Sciatic nerve (tissue), 2 donors: ENCODE measurements around the gene VAV1. TPM values are rescaled to one million over a fixed set of nuclear protein-coding genes. Genes with fewer than 3 reads are reported as not detected.
"Not testable (repeated sequence)": the region's sequence is repeated elsewhere in the genome, so short reads cannot be mapped to it uniquely, and the experiment has no call there.

Source experiments
- ATAC-seq: fragments of 200-7000 bp; cut with Tn5 transposase; one replicate; pipeline ENCODE4 v1.9.1; 2020; ENCODE audit warnings: mild to moderate bottlenecking, moderate library complexity
- DNase-seq: peaks from one replicate; pipeline ENCODE4 v3.0.0-alpha.2; 2020; ENCODE audit warnings: low spot score
- intact Hi-C: fragments of 100-400 bp; cut with DNase I; formaldehyde crosslinking; loops from one replicate; pipeline ENCODE4 v1.14.2; 2022
- total RNA-seq: library from RNA; stranded (reverse); fragmentation: NEBNext Ultra II Directional; extraction: Animal tissue kit (Norgen Biotek cat#: 25700); gene quantifications from one replicate; pipeline ENCODE4 v1.2.1, GENCODE V29; 2021
- donor health status: DM: no; HTN: no; CAD: no.
- donor health status: DM: no; HTN: no; CAD: no.

Gene VAV1
- total RNA-seq, 1 donor from 2014 or later = 12.7 TPM

GRCh38 chr19:6752256-6753177, 20.0 kb upstream of the VAV1 start:
- DNase-seq = peak; percentile 66
- ATAC-seq = peak; percentile 5
- intact Hi-C loops = no loop called here

- ATAC-seq = peak; percentile 90
- DNase-seq = peak; percentile 88
- intact Hi-C loops = no loop called here
Observed at GRCh38 chr19:6753178-6754031, 19.1 kb upstream of the VAV1 start.

GRCh38 chr19:6754136-6754535, 18.4 kb upstream of the VAV1 start:
- DNase-seq = no peak
- ATAC-seq = no peak
- intact Hi-C loops = no loop called here

GRCh38 chr19:6754653-6755463, 17.6 kb upstream of the VAV1 start:
- DNase-seq = no peak
- intact Hi-C loops = no loop called here
- ATAC-seq = no peak

GRCh38 chr19:6760606-6761005, 11.9 kb upstream of the VAV1 start:
- DNase-seq (no peak), ATAC-seq (no peak)
- intact Hi-C loops = no loop called here

GRCh38 chr19:6761053-6761676, 11.3 kb upstream of the VAV1 start:
- DNase-seq = no peak
- ATAC-seq = no peak
- intact Hi-C loops = no loop called here

GRCh38 chr19:6762253-6762797, 10.2 kb upstream of the VAV1 start:
- intact Hi-C loops, ATAC-seq, DNase-seq: not testable (repeated sequence)

- ATAC-seq (no peak), DNase-seq (no peak)
- intact Hi-C loops = no loop called here
Observed at GRCh38 chr19:6765738-6766356, 6.7 kb upstream of the VAV1 start.

- intact Hi-C loops = no loop called here
- no peak for ATAC-seq
- DNase-seq = no peak
Observed at GRCh38 chr19:6766357-6767080, 6.0 kb upstream of the VAV1 start.

GRCh38 chr19:6767081-6767356, 5.5 kb upstream of the VAV1 start:
- ATAC-seq (peak; percentile 14), DNase-seq (no peak)
- intact Hi-C loops = no loop called here

GRCh38 chr19:6767357-6768235, 4.9 kb upstream of the VAV1 start, which contains the start of gene SH2D3A:
TSS of gene SH2D3A (minus strand) at chr19:6767435. CDS start at chr19:6763748, 3,687 bp downstream.
- DNase-seq (peak; percentile 69), ATAC-seq (peak; percentile 57)
- intact Hi-C loops = no loop called here

- DNase-seq (no peak), ATAC-seq (no peak)
- intact Hi-C loops = no loop called here
Observed at GRCh38 chr19:6768236-6768785, 4.2 kb upstream of the VAV1 start.

GRCh38 chr19:6769006-6769619, 3.4 kb upstream of the VAV1 start:
- no peak for ATAC-seq
- DNase-seq = no peak
- intact Hi-C loops = no loop called here

GRCh38 chr19:6771648-6772027, 870 bp upstream of the VAV1 start:
- DNase-seq, ATAC-seq, intact Hi-C loops: not testable (repeated sequence)

- ATAC-seq = peak; percentile 22
- intact Hi-C loops = no loop called here
Observed at GRCh38 chr19:6772866-6773322, 386 bp downstream of the VAV1 start.

More at GRCh38 chr19:6772866-6773322, 386 bp downstream of the VAV1 start:
- DNase-seq = no peak
